ENCODE results near the gene ARHGAP24.
A peak's percentile ranks its signal among the peaks of the same experiment; 100 is the strongest.

Gene ARHGAP24

DNA sequence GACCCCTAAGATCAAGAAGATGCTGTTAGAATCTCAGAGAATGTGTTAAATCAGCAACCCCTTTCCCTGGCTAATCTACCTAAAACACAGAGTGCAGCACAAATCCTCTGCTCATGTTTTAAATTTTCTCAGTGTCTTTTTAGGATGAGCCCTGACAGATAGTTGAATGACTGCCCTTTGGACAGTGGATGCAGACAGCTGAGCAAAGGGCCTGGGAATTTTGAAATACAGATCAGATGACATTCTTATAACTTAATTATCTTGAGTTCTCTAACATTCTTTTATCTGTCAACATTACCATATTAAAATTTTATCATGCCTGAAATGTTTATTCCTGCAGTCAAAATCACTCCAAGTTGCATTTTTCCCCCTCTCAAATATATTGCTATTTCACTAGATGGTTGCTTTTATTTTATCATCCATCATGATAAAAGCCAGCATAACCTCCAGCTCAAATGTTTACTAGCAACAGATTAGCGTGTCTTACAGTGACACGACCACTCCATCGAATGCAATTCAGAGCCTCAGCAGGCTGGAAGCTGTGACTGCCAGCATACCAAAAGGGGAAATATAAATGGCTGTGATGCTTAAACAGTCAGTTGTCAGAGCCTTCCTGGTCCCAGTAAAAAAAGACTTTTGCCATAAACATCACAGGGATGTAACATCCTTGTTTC lies 22.8 kb upstream of the ARHGAP24 start:
- no peak overlapping the region for H3K9ac ChIP-seq (ENCODE audit: low read depth, low read length)
- H3K4me2 ChIP-seq (ENCODE audit: low read length), result no peak overlapping the region
- H3K27me3 ChIP-seq (ENCODE audit: control insufficient read depth, insufficient read depth, low read length), result no peaks in the 10 kb centered on the region
- H3K36me3 ChIP-seq (ENCODE audit: insufficient read depth, low read length), result no peaks in the 10 kb centered on the region
- H3K4me3 ChIP-seq (ENCODE audit: low read length), result no peak overlapping the region
- H3K9me3 ChIP-seq (replicated peaks; ENCODE audit: low read length), result no peaks in the 10 kb centered on the region
- H3K4me1 ChIP-seq (ENCODE audit: control insufficient read depth, insufficient read depth, low read length), result no peaks in the 10 kb centered on the region

DNA sequence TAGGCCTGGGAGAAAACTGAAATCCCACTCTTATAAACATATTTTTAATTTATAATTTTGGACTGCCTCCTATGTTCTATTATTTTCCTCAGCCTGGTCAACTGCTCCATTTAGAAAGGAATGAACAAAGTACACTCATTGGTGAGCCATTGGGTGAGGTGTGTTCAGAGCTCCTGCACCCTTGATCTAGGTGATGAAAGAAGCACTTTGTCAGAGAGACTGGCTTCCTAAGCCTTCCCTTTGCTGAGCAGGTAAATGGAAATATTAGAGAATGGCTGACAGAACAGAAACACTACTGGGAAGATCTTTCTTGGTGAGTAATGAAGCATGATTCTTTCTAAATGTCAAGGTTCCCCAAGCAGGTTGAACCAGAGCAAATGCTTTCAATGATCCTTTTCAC lies 19.0 kb upstream of the ARHGAP24 start:
- Histone ChIP-seq H3K36me3 (ENCODE audit: insufficient read depth, low read length) (no peaks in the 10 kb centered on the region), H3K4me3 (ENCODE audit: low read length) (no peak overlapping the region), H3K9ac (ENCODE audit: low read depth, low read length) (no peak overlapping the region), H3K4me1 (ENCODE audit: control insufficient read depth, insufficient read depth, low read length) (no peaks in the 10 kb centered on the region), H3K27me3 (ENCODE audit: control insufficient read depth, insufficient read depth, low read length) (no peaks in the 10 kb centered on the region), H3K4me2 (ENCODE audit: low read length) (no peak overlapping the region), H3K9me3 (replicated peaks; ENCODE audit: low read length) (no peaks in the 10 kb centered on the region)

DNA sequence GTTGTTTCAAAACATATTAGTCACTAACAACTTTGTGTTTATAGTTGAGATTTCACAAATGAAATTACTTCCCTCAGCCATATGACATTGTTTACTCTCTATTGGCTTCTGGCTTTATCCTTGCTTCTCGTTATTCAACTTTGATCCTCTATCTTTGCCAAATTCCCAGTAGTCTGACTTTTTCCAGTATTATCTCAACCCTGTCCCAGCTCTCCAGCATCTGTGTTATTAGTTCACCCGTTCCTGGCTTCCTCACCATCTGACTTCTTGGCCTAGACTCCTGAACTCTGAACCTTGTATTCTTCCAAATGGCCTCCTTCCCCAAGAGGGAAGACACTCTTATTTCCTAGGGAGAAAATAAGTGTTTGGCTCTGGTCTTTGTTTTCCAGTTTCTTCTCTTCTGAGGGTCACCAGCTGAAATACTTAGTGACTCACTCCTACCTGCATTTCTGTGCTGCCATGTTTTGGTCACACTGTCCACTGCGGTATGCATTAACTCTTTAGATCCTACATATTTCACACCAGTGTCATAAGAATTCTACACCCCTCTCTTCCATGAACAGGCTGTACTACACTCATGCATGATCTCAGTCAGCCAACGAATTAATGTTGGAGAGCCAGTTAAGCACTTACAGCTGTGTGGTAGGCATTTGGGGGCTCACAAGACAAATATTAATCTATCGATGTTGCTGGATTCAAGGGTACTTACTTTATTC lies 17.0 kb upstream of the ARHGAP24 start:
- Histone ChIP-seq H3K27me3 (ENCODE audit: control insufficient read depth, insufficient read depth, low read length) (no peaks in the 10 kb centered on the region), H3K36me3 (ENCODE audit: insufficient read depth, low read length) (no peaks in the 10 kb centered on the region), H3K4me2 (ENCODE audit: low read length) (no peak overlapping the region), H3K4me3 (ENCODE audit: low read length) (no peak overlapping the region), H3K9me3 (replicated peaks; ENCODE audit: low read length) (no peaks in the 10 kb centered on the region), H3K4me1 (ENCODE audit: control insufficient read depth, insufficient read depth, low read length) (no peaks in the 10 kb centered on the region), H3K9ac (ENCODE audit: low read depth, low read length) (no peak overlapping the region)

DNA sequence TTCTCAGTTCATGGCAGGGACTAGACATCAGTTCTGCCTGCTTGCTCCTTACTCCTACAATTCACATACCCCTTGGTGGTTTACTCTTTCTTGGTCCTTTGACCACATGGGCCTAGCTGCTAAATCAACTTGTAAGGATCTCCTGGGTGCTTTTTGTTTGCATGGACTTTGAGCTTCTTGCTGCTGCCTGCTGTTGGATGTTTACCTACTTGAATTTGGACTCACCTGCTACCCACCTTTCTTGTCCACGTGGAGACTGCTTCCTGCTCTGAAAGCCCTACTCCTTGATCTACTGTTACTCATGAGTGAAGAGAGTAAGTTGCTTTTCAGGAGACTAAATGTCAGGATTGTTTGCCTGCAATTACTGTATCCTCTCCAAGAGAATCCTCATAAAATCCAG lies 15.2 kb upstream of the ARHGAP24 start:
- Histone ChIP-seq H3K27me3 (ENCODE audit: control insufficient read depth, insufficient read depth, low read length) (no peaks in the 10 kb centered on the region), H3K36me3 (ENCODE audit: insufficient read depth, low read length) (no peaks in the 10 kb centered on the region), H3K4me1 (ENCODE audit: control insufficient read depth, insufficient read depth, low read length) (no peaks in the 10 kb centered on the region), H3K9ac (ENCODE audit: low read depth, low read length) (no peak overlapping the region), H3K4me2 (ENCODE audit: low read length) (no peak overlapping the region), H3K4me3 (ENCODE audit: low read length) (no peak overlapping the region), H3K9me3 (replicated peaks; ENCODE audit: low read length) (no peaks in the 10 kb centered on the region)

DNA sequence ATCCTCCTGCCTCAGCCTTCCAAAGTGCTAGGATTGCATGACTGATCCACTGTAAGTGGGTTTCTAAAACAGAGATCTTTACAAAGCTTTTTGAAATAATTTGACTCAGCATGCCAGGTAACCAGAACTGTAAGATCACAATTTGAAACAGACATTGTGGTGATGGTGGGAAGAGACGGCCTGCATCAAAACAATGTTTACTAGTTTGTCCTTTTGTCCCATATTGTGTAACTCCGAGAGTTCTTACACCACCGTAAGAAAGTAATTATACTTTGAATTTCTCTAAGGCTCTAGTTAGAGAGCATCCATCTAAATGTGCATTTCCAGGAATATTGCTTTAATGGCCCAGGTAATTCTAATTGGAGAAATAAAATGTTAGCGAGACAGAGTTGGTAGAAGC lies 594 bp upstream of the ARHGAP24 start:
- peak overlapping the region; percentile 94 for H3K4me2 ChIP-seq (ENCODE audit: low read length)
- no peaks in the 10 kb centered on the region for H3K9me3 ChIP-seq (replicated peaks; ENCODE audit: low read length)
- H3K9ac ChIP-seq (ENCODE audit: low read depth, low read length), result no peak overlapping the region
- peak overlapping the region; percentile 89 for H3K4me3 ChIP-seq (ENCODE audit: low read length)
- peaks cover 27% of the 10 kb centered on the region for H3K4me1 ChIP-seq (ENCODE audit: control insufficient read depth, insufficient read depth, low read length)
- no peaks in the 10 kb centered on the region for H3K27me3 ChIP-seq (ENCODE audit: control insufficient read depth, insufficient read depth, low read length)
- no peaks in the 10 kb centered on the region for H3K36me3 ChIP-seq (ENCODE audit: insufficient read depth, low read length)

DNA sequence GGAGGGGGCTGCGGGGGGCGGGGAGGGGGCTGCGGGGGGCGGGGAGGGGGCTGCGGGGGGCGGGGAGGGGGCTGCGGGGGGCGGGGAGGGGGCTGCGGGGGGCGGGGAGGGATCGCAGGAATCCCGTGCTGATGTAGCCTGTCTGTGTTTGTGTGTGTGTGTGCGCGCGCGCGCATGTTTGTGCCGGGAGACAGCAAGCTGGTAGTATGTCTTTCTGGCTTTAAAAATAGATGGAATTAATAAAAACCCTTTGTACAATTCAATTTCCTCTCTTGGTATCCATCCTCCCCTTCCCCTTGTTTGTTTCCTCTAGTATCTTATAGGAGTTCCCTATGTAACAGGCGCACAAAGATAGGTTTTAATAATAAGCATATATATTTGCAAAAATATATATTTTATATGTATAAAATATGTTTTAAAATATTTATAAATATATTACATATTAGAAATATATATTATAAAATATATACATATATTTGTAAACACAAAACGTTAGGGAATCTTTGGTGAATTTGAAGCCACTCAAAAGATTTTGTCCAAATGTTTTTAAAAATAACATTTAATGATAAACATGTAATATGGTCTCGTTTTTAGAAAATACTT lies 782 bp downstream of the ARHGAP24 start:
- H3K27me3 ChIP-seq (ENCODE audit: control insufficient read depth, insufficient read depth, low read length), result no peaks in the 10 kb centered on the region
- peak overlapping the region; percentile 74 for H3K4me2 ChIP-seq (ENCODE audit: low read length)
- H3K9me3 ChIP-seq (replicated peaks; ENCODE audit: low read length), result no peaks in the 10 kb centered on the region
- no peaks in the 10 kb centered on the region for H3K36me3 ChIP-seq (ENCODE audit: insufficient read depth, low read length)
- peaks cover 32% of the 10 kb centered on the region for H3K4me1 ChIP-seq (ENCODE audit: control insufficient read depth, insufficient read depth, low read length)
- peak overlapping the region; percentile 88 for H3K9ac ChIP-seq (ENCODE audit: low read depth, low read length)
- H3K4me3 ChIP-seq (ENCODE audit: low read length), result peak overlapping the region; percentile 89

DNA sequence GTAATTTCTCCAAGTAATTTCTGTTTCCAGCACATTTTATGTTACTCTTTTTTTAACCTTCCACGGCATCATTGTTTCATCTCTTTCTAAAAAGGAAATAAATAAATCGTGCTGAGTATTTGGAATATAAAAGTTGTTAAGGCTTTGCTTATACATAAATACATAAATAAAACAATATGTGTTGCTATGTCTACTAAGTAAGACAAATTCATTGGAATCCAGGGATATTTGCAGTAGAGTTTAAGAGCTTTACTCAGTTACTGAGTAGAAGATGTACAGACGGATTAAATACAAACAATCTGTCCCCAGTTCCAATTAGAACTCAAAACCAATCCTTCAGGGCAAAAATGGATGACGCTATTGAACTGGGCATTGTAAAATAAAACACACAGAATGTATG lies 1.4 kb downstream of the ARHGAP24 start:
- Histone ChIP-seq H3K9ac (ENCODE audit: low read depth, low read length) (peak overlapping the region; percentile 77), H3K4me3 (ENCODE audit: low read length) (peak overlapping the region; percentile 73), H3K36me3 (ENCODE audit: insufficient read depth, low read length) (no peaks in the 10 kb centered on the region), H3K27me3 (ENCODE audit: control insufficient read depth, insufficient read depth, low read length) (no peaks in the 10 kb centered on the region), H3K9me3 (replicated peaks; ENCODE audit: low read length) (no peaks in the 10 kb centered on the region), H3K4me2 (ENCODE audit: low read length) (peak overlapping the region; percentile 74), H3K4me1 (ENCODE audit: control insufficient read depth, insufficient read depth, low read length) (peaks cover 32% of the 10 kb centered on the region)

DNA sequence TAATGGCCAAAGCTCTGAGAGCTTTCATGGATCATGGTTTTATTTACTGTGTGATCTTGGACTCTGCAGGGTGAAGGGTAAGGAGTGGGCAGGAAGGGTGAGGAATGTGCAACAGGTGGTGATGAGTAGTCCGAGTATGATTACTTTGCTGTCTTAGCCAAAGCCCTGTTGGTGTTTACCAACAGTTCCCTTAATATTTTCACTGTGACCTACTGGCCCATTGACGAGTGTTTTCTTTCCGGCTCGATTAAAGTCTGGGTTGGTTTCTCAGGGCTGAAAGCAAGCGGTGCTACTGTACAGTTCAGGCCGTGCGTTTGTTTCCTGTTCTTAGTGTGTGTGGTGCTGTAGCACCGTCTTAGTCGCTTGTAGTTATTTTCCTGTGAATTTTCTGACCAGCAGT lies 2.6 kb downstream of the ARHGAP24 start:
- Histone ChIP-seq H3K9me3 (replicated peaks; ENCODE audit: low read length) (no peaks in the 10 kb centered on the region), H3K4me1 (ENCODE audit: control insufficient read depth, insufficient read depth, low read length) (peaks cover 32% of the 10 kb centered on the region), H3K4me3 (ENCODE audit: low read length) (peak overlapping the region; percentile 73), H3K36me3 (ENCODE audit: insufficient read depth, low read length) (no peaks in the 10 kb centered on the region), H3K27me3 (ENCODE audit: control insufficient read depth, insufficient read depth, low read length) (no peaks in the 10 kb centered on the region), H3K9ac (ENCODE audit: low read depth, low read length) (peak overlapping the region; percentile 77), H3K4me2 (ENCODE audit: low read length) (peak overlapping the region; percentile 74)

DNA sequence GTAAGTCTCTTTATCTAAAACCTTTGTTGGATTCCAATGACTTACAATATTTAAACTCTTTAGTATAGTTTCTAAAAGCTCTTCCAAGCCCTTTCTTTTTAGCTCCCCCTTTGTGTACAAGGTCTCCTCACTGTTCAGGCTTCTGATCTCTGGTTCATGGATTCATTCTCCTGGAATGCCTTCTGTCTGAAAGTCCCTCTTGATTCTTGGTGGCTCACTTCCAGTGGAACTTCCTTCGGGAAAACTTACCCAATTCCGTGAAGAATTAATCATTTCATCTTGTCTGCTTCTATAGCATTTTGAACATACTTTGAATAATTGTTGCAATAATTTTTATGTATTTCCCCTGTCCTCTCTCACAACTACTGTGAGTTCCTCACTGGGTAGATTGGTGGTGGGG lies 3.6 kb downstream of the ARHGAP24 start:
- H3K9me3 ChIP-seq (replicated peaks; ENCODE audit: low read length), result no peaks in the 10 kb centered on the region
- peak overlapping the region; percentile 74 for H3K4me2 ChIP-seq (ENCODE audit: low read length)
- H3K27me3 ChIP-seq (ENCODE audit: control insufficient read depth, insufficient read depth, low read length), result no peaks in the 10 kb centered on the region
- H3K4me3 ChIP-seq (ENCODE audit: low read length), result peak overlapping the region; percentile 73
- H3K4me1 ChIP-seq (ENCODE audit: control insufficient read depth, insufficient read depth, low read length), result peaks cover 32% of the 10 kb centered on the region
- H3K9ac ChIP-seq (ENCODE audit: low read depth, low read length), result peak overlapping the region; percentile 77
- H3K36me3 ChIP-seq (ENCODE audit: insufficient read depth, low read length), result no peaks in the 10 kb centered on the region

DNA sequence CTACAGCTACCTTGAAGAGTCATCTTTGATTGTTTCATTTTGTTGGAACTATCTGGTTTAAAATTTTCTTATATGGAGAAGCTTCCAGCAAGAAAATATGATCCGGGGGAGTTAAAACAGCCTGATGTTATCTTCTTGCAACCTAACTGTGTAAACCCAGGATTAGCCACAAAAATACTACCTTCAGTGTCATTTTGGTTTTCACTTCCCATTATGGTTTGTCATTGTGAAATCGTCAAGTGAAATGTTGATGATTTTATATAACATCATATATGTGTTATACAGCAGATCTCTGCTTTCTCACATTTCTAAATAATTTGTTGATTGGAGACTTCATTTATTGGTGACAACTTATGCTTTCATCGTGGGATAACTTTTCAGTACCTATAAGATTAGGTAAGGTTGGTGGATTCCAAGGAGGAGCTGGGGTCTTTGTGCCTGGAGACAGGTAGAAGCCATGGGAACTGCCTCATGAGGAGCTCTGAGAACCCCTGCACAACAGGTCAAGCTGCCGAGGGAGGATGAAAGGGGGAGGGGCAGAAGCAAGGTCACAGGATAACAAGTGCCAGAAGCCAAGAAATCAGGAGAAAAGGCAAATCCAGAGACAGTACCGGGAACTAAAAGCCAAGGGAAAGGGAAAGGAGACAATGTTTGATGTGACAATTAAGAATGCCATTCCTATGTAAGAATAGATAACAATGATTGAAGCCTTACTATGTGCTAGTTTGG lies 7.2 kb downstream of the ARHGAP24 start:
- Histone ChIP-seq H3K9me3 (replicated peaks; ENCODE audit: low read length) (no peaks in the 10 kb centered on the region), H3K4me1 (ENCODE audit: control insufficient read depth, insufficient read depth, low read length) (peaks cover 25% of the 10 kb centered on the region), H3K36me3 (ENCODE audit: insufficient read depth, low read length) (no peaks in the 10 kb centered on the region), H3K4me2 (ENCODE audit: low read length) (no peak overlapping the region), H3K4me3 (ENCODE audit: low read length) (no peak overlapping the region), H3K27me3 (ENCODE audit: control insufficient read depth, insufficient read depth, low read length) (no peaks in the 10 kb centered on the region), H3K9ac (ENCODE audit: low read depth, low read length) (no peak overlapping the region)

DNA sequence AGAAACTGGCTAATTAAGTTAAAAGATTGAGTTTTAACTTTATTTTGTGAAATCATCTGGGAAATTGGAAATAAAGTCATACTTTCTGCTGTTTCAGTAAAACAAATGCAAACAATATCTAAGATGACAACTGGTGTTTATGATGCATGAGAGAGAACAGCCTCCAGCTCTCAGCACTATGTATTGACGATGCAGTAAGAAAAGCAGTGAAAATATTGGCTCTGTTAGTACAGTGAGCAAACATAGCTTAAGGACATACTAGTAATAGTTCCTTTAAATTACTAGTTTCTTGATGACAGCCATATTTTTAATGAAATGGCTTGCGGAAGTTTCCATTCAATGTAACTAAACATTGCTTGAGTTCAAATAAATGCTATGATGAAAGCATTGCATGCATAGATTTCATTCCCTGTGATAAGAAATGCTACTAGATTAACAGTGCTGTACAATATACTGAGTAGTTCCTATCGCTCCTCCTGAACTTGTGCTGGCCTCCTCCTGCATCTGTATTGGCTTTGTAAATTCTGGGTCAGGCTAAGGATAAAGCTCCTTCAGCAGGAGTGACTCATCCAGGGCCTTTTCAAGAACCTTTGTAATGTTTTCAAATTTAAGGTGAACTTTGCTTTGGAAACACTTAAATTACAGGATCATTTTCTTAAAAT lies 11.6 kb downstream of the ARHGAP24 start:
- Histone ChIP-seq H3K27me3 (ENCODE audit: control insufficient read depth, insufficient read depth, low read length) (no peaks in the 10 kb centered on the region), H3K9ac (ENCODE audit: low read depth, low read length) (no peak overlapping the region), H3K36me3 (ENCODE audit: insufficient read depth, low read length) (no peaks in the 10 kb centered on the region), H3K4me3 (ENCODE audit: low read length) (no peak overlapping the region), H3K4me2 (ENCODE audit: low read length) (no peak overlapping the region), H3K9me3 (replicated peaks; ENCODE audit: low read length) (no peaks in the 10 kb centered on the region), H3K4me1 (ENCODE audit: control insufficient read depth, insufficient read depth, low read length) (peaks cover 12% of the 10 kb centered on the region)

Data from skeletal muscle satellite cell (primary cell).